A673 (cell line): ENCODE data around the gene SNRNP40.

Experiments used
- CTCF ChIP-seq: fragments of 300-800, 200-600 bp; sonication (generic); conservative IDR thresholded peaks from 2 replicates; pipeline ENCODE4 v1.5.1; 2017; ENCODE audit warnings: low read depth, mild to moderate bottlenecking, antibody characterized with exemption, low read length, moderate library complexity, mixed read lengths
- EZH2 ChIP-seq: fragments of 200-600 bp; sonication (generic); IDR thresholded peaks from 2 replicates; pipeline ENCODE4 v1.6.1; 2017; ENCODE audit warnings: borderline replicate concordance, low read depth, mild to moderate bottlenecking, mixed read lengths, antibody characterized with exemption, low read length; ENCODE audit not compliant: poor library complexity, severe bottlenecking

GRCh38 chr1:31318146-31318545 lies 21.6 kb upstream of the SNRNP40 start:
- TF ChIP-seq CTCF (no peak), EZH2 (no peak)
